Karpas-422 (cell line): ENCODE results near the gene IQCN. TPM values are rescaled to one million over a fixed set of nuclear protein-coding genes. Genes with fewer than 3 reads are reported as not detected.

Experiments
- DNase-seq: peaks from one replicate; pipeline ENCODE4 v3.0.0-alpha.2; 2015
- H2AFZ ChIP-seq: fragments of 200-600 bp; sonication (generic); 2 replicates; pipeline ENCODE4 v1.6.1; 2014; ENCODE audit warnings: antibody characterized with exemption, low read length, mixed read lengths
- H3K27ac ChIP-seq: fragments of 200-600 bp; sonication (generic); 2 replicates; pipeline ENCODE4 v1.5.1; 2014; ENCODE audit warnings: mild to moderate bottlenecking, low read length, moderate library complexity
- H3K27me3 ChIP-seq: fragments of 200-600 bp; sonication (generic); 2 replicates; pipeline ENCODE4 v1.6.1; 2014; ENCODE audit warnings: low read length, mixed read lengths
- H3K36me3 ChIP-seq: fragments of 200-600 bp; sonication (generic); 2 replicates; pipeline ENCODE4 v1.6.1; 2014; ENCODE audit warnings: low read length, mixed read lengths; ENCODE audit not compliant: insufficient read depth
- H3K4me1 ChIP-seq: fragments of 200-600 bp; sonication (generic); 2 replicates; pipeline ENCODE4 v1.6.1; 2014; ENCODE audit warnings: mild to moderate bottlenecking, low read length, mixed read lengths
- H3K4me2 ChIP-seq: fragments of 200-600 bp; sonication (generic); 2 replicates; pipeline ENCODE4 v1.6.1; 2014; ENCODE audit warnings: low read length, low read depth, mild to moderate bottlenecking; ENCODE audit not compliant: poor library complexity, severe bottlenecking
- H3K4me3 ChIP-seq: fragments of 200-600 bp; sonication (generic); 2 replicates; pipeline ENCODE4 v1.5.1; 2014; ENCODE audit warnings: mild to moderate bottlenecking, antibody characterized with exemption, low read length, mixed read lengths
- H3K79me2 ChIP-seq: fragments of 200-600 bp; sonication (generic); 2 replicates; pipeline ENCODE4 v1.6.1; 2014; ENCODE audit warnings: mild to moderate bottlenecking, low read length, mixed read lengths
- H3K9ac ChIP-seq: fragments of 200-600 bp; sonication (generic); 2 replicates; pipeline ENCODE4 v1.6.0; 2014; ENCODE audit warnings: low read length
- H3K9me2 ChIP-seq: fragments of 200-600 bp; sonication (generic), shearing (Covaris generic); replicated peaks from 2 replicates; pipeline ENCODE4 v1.6.0; 2014; ENCODE audit warnings: mild to moderate bottlenecking, low read length, moderate library complexity; ENCODE audit not compliant: insufficient read depth
- H3K9me3 ChIP-seq: fragments of 300-700, 200-600 bp; sonication (generic); 2 replicates; pipeline ENCODE4 v1.6.1; 2014; ENCODE audit warnings: low read length, mixed read lengths
- H4K20me1 ChIP-seq: fragments of 200-600 bp; sonication (generic); 2 replicates; pipeline ENCODE4 v1.6.1; 2014; ENCODE audit warnings: mild to moderate bottlenecking, antibody characterized with exemption, low read length, low read depth; ENCODE audit not compliant: insufficient read depth
- total RNA-seq: library from RNA; depleted of rRNA; stranded (reverse); fragments of >200 nt; shearing (Covaris generic); gene quantifications from 2 replicates; pipeline ENCODE4 v1.2.3, GENCODE V29; 2014; ENCODE audit warnings: low replicate concordance

Gene IQCN
- total RNA-seq, 1 experiment from 2014 or later, result 0.37 TPM

GRCh38 chr19:18317961-18318800 lies 43.9 kb upstream of the IQCN start:
- H3K4me3 ChIP-seq, result no peak overlapping the region
- no peak overlapping the region for H3K9ac ChIP-seq
- H3K79me2 ChIP-seq, result peaks cover 37% of the 10 kb centered on the region
- DNase-seq, result no peak
- no peak overlapping the region for H3K4me2 ChIP-seq
- no peak overlapping the region for H2AFZ ChIP-seq
- H3K36me3 ChIP-seq, result no peaks in the 10 kb centered on the region
- no peaks in the 10 kb centered on the region for H3K27me3 ChIP-seq
- H3K4me1 ChIP-seq, result peaks cover 20% of the 10 kb centered on the region
- H4K20me1 ChIP-seq, result no peaks in the 10 kb centered on the region
- no peaks in the 10 kb centered on the region for H3K9me2 ChIP-seq
- no peak overlapping the region for H3K27ac ChIP-seq
- H3K9me3 ChIP-seq, result no peaks in the 10 kb centered on the region

GRCh38 chr19:18313398-18313797 lies 39.1 kb upstream of the IQCN start:
- H2AFZ ChIP-seq, result no peak overlapping the region
- no peaks in the 10 kb centered on the region for H4K20me1 ChIP-seq
- H3K9me2 ChIP-seq, result no peaks in the 10 kb centered on the region
- no peak overlapping the region for H3K4me2 ChIP-seq
- H3K36me3 ChIP-seq, result no peaks in the 10 kb centered on the region
- peaks cover 8% of the 10 kb centered on the region for H3K4me1 ChIP-seq
- H3K4me3 ChIP-seq, result no peak overlapping the region
- H3K9me3 ChIP-seq, result no peaks in the 10 kb centered on the region
- H3K27ac ChIP-seq, result no peak overlapping the region
- 0 out of 2 replicates have a peak, but pooled peaks cover 3% of the 10 kb centered on the region for H3K79me2 ChIP-seq
- H3K9ac ChIP-seq, result no peak overlapping the region
- no peaks in the 10 kb centered on the region for H3K27me3 ChIP-seq
- no peak for DNase-seq

DNA sequence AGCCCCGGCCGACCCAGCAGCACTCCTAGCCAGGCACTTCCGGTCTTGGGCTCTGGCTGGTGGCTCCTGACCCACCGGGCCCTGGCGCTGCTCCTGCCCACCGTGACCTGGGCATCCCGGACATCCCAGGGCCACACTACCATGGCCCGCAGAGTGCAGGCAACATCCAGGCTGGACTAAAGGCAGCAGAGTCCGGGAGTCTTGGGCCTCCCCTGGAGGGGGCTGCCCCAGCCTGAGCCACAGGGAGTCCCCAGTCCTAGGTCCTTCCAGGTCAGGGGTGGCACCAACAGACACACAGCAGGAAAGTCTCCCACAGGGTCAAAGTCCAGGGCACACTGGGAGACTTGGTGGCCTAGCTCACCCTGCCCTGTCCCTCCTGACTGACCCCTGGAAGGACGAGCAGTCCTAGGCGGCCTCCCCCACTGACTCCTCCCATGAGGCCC lies 37.9 kb upstream of the IQCN start:
- DNase-seq, result no peak
- Histone ChIP-seq H4K20me1 (no peaks in the 10 kb centered on the region), H3K27me3 (no peaks in the 10 kb centered on the region), H2AFZ (no peak overlapping the region), H3K4me2 (no peak overlapping the region), H3K4me1 (peaks cover 19% of the 10 kb centered on the region), H3K9me2 (no peaks in the 10 kb centered on the region), H3K4me3 (no peak overlapping the region), H3K79me2 (0 out of 2 replicates have a peak, but pooled peaks cover 3% of the 10 kb centered on the region), H3K36me3 (no peaks in the 10 kb centered on the region), H3K27ac (no peak overlapping the region), H3K9me3 (no peaks in the 10 kb centered on the region), H3K9ac (no peak overlapping the region)

- Histone ChIP-seq H3K79me2 (0 out of 2 replicates have a peak, but pooled peaks cover 1% of the 10 kb centered on the region), H3K27me3 (no peaks in the 10 kb centered on the region), H3K4me2 (no peak overlapping the region), H3K36me3 (no peaks in the 10 kb centered on the region), H3K9me3 (no peaks in the 10 kb centered on the region), H3K9ac (no peak overlapping the region), H3K4me1 (peaks cover 23% of the 10 kb centered on the region), H4K20me1 (no peaks in the 10 kb centered on the region), H3K4me3 (no peak overlapping the region), H2AFZ (no peak overlapping the region), H3K27ac (no peak overlapping the region), H3K9me2 (no peaks in the 10 kb centered on the region)
- DNase-seq, result no peak
Measured at GRCh38 chr19:18311502-18312091, 37.3 kb upstream of the IQCN start.

DNA sequence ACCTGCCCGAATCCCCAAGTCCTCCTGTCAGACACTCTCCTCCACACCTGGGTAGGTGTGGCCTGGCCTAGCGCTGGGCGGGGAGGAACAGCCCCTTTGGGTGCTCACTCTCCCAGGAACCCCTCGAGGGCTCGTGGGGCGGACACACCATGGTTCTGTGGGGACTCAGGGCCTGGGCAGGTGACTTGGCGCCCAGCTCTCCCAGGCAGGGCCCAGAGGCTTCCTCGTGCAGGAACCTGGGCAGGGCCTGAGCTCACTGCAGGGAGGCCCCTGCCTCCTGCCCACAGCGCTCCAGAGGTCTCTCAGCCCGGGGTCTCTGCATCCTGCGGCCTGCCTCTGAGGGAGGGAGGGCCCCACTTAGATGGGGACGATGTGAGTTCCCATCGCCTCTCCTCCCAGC lies 36.7 kb upstream of the IQCN start:
- H3K9ac ChIP-seq, result no peak overlapping the region
- H3K9me3 ChIP-seq, result no peaks in the 10 kb centered on the region
- no peaks in the 10 kb centered on the region for H3K27me3 ChIP-seq
- H3K4me3 ChIP-seq, result no peak overlapping the region
- no peak overlapping the region for H3K4me2 ChIP-seq
- H3K9me2 ChIP-seq, result no peaks in the 10 kb centered on the region
- no peaks in the 10 kb centered on the region for H3K79me2 ChIP-seq
- DNase-seq, result no peak
- H3K27ac ChIP-seq, result no peak overlapping the region
- H3K36me3 ChIP-seq, result no peaks in the 10 kb centered on the region
- H2AFZ ChIP-seq, result no peak overlapping the region
- H3K4me1 ChIP-seq, result peaks cover 23% of the 10 kb centered on the region
- no peaks in the 10 kb centered on the region for H4K20me1 ChIP-seq

- no peaks in the 10 kb centered on the region for H3K36me3 ChIP-seq
- no peaks in the 10 kb centered on the region for H4K20me1 ChIP-seq
Measured at GRCh38 chr19:18310118-18310909, 36.1 kb upstream of the IQCN start.

DNA sequence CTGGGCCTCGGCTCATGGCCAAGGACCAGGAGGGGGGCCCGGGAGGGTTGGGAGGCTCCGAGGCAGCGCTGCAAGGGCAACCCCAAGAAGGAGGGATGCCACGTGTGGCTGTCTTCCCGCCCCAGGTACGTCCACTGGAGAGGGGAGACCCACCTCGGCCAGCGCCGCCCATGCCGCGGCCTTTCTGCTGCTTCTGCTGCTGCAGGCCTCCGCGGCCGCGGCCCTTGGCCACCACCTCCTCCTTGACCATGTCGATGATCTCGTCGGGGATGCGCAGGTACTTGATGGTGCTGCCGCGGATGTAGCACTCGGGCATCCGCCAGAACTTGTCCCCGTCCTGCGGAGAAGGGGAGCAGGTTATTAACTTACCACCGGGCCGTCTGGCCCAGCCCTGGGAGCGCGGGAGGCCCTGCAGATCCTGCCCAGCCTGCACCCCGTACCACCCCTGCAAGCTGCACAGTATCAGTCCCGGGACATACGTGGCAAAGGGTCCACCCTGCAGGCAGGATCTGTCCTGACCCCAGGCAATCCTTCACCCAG lies 35.3 kb upstream of the IQCN start:
- no peaks in the 10 kb centered on the region for H4K20me1 ChIP-seq
- peaks cover 36% of the 10 kb centered on the region for H3K4me1 ChIP-seq
- H3K27ac ChIP-seq, result no peak overlapping the region
- H3K9me2 ChIP-seq, result no peaks in the 10 kb centered on the region
- no peak overlapping the region for H3K4me2 ChIP-seq
- no peaks in the 10 kb centered on the region for H3K79me2 ChIP-seq
- no peak for DNase-seq
- no peak overlapping the region for H2AFZ ChIP-seq
- no peaks in the 10 kb centered on the region for H3K36me3 ChIP-seq
- no peaks in the 10 kb centered on the region for H3K9me3 ChIP-seq
- no peak overlapping the region for H3K9ac ChIP-seq
- H3K27me3 ChIP-seq, result no peaks in the 10 kb centered on the region
- H3K4me3 ChIP-seq, result no peak overlapping the region

More at GRCh38 chr19:18310118-18310909, 36.1 kb upstream of the IQCN start:
- Histone ChIP-seq H2AFZ (no peak overlapping the region), H3K4me1 (peaks cover 29% of the 10 kb centered on the region), H3K4me2 (no peak overlapping the region), H3K9me2 (no peaks in the 10 kb centered on the region), H3K9ac (no peak overlapping the region), H3K27me3 (no peaks in the 10 kb centered on the region), H3K27ac (no peak overlapping the region), H3K4me3 (no peak overlapping the region), H3K9me3 (no peaks in the 10 kb centered on the region), H3K79me2 (no peaks in the 10 kb centered on the region)
- no peak for DNase-seq

DNA sequence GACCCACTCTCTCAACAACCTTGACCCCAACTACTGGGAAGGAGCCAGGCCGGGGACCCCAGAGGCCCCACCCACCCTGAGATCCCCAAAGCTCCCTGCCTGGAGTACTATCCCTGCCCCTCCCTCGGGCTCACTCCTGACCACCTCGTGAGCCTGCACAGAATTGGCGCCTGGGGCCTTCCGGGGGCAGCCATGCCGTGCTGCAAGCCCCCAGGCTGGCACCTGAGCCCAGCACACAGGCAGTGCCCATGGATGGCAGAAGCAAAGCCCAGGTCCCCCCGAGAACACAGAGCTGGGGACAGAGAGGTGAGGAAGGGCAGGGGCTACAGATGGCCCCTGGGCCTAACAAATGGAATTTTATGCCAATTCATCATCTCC lies 34.7 kb upstream of the IQCN start:
- Histone ChIP-seq H3K79me2 (no peaks in the 10 kb centered on the region), H4K20me1 (no peaks in the 10 kb centered on the region), H3K36me3 (no peaks in the 10 kb centered on the region), H3K9me3 (no peaks in the 10 kb centered on the region), H3K4me3 (no peak overlapping the region), H2AFZ (no peak overlapping the region), H3K4me2 (no peak overlapping the region), H3K9ac (no peak overlapping the region), H3K9me2 (no peaks in the 10 kb centered on the region), H3K4me1 (peaks cover 43% of the 10 kb centered on the region), H3K27me3 (no peaks in the 10 kb centered on the region), H3K27ac (no peak overlapping the region)
- DNase-seq, result no peak
